Colon (tissue), 2 donors: ENCODE data around the gene SYCP3.
"Not testable (repeated sequence)": the region's sequence is repeated elsewhere in the genome, so short reads cannot be mapped to it uniquely, and the experiment has no call there.

Experiments used
- FAIRE-seq: peaks from 2 replicates; lab custom pipeline; 2012; peaks lifted over from hg19 to GRCh38; lab: Jason Lieb, UNC
- donor health status: control.
- donor health status: control.

SYCP3 gene

DNA sequence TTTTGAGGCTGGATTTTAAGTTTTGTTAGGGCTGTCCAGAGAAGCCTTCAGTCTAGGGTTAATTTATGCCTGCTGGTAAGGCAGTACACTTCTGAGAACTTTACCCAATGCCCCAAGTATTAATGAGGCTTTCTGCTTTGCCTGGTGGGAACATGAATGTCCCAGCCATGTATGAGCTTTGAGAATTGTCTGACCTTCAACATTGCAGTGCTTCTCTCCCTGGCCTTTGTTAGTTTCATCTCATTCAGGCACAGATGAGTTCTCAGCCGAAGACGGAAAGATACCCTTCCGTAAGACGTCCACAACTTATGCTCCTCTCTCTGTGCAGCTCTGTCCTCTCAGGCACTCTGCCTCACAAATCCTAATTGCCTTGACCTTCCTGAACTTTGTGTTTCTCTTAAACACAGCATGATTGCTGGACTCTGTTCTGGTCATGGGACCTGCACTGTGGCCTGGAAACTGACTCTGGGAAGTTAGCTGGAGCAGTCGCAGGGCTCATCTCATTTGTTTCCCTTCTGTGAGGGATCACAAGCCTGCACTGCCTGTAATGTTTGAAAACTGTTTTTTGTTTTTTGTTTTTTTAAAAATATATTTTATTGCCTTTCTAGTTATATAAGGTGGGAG, 26.1 kb downstream of the SYCP3 start:
- no peak for FAIRE-seq

DNA sequence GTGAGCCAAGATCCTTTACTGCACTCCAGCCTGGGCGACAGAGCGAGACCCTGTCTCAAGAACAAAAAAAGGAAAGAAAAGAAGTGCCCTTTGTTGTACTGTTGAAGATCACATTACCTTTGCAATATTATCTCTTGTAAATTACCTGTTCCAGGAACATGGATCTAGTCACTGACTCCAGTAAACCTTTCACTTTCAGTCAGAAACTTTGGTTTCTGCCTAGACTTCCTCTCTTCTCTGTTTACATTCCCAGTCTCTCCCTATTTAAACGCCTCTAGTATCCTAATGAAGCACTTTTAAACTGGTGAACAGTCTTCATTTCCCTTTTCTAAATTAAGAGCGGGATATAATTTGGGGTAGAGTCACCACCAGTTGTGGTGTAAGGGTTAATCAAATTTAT, 29.0 kb downstream of the SYCP3 start:
- no peak for FAIRE-seq

DNA sequence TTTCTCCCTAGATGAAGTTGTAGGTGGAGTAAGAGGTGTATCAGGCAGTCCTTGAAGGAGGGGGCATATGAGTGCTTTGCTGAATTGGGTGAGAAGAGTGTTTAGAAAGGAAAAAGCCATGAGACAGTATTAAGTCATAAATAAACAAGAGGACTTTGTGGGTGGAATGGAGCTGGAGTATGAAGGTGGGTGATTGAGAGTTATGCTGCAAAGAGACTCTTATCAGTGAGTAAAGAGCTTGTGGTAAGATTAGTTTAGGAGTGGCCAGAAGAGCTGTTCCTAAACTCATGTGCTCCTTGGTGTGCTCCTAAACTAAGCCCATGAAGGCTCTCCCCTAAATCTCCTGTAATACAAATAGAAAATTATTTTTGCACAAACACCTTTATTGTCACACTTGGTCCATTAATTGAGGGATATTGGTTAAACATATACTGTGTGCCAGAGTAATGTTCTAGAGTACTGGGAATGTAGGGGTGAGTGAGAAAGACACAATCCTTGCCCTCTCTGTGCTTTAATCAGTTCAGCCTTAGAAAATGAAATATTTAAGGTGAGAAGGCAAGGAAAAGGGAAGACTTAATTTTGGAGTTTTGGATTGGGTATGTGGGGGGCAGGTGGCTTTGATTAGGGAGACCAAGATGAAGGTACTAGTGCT, 32.0 kb downstream of the SYCP3 start:
- FAIRE-seq: no peak

DNA sequence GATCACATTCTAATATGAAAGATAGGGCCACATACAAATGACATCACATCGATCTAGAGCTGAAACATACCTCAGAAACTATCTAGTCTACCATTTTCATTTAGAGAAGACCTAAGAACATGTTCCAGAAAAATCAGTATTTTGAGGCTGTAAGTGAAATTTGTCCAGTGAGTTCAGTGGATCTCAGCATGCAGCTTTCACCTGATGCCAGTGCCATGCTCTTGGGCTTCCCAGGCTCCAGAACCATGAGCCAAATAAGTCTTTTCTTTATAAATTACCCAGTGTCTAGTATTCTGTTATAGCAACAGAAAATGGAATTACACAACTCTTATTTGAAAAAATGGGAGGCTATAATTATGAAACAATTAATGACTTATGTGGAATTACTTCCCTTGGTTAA, 32.9 kb downstream of the SYCP3 start:
- FAIRE-seq: no peak

DNA sequence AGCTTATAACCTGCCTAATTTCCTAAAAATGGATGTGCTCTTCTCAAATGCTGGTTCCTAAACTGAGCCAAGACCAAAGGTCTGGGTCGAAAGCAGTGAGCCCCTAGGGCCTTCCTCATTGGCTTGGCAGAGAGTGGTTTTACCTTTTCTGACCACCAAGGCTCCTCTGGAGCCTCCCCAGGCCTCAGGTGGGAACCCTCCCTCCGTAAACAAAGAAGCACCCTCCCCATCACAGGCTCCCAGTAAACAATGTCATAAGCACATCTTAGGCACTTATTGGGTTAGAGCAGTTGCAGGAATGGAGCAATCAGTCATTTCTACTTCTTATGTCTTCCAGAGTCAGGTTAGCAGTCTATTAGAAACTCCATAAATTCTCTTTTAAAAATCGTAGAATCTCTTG, 35.8 kb downstream of the SYCP3 start:
- FAIRE-seq: no peak

DNA sequence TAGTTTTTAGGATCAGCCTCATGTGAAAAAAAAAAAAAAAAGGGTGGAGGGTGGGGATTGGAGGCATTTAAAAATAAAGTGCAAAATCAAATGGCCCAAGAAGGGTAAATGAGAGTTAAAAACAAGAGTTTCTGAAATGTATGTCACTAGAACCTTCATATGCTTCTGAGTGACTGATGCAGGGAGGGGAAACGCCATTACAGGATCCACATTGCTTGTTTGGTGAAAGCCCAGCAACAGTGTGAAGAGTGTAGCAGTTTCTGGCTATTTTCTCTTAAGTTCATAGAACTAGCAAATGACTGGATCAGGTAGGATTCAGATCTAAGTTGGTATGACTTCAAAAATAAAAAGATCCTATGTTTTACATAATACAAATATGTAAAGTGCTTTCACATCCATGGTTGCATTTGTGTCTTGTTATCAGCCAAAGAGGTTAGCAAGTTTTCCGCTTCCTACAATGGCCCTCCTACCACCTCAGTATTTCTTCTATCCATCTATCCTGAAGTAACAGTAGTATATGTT, 38.9 kb downstream of the SYCP3 start:
- FAIRE-seq: no peak

DNA sequence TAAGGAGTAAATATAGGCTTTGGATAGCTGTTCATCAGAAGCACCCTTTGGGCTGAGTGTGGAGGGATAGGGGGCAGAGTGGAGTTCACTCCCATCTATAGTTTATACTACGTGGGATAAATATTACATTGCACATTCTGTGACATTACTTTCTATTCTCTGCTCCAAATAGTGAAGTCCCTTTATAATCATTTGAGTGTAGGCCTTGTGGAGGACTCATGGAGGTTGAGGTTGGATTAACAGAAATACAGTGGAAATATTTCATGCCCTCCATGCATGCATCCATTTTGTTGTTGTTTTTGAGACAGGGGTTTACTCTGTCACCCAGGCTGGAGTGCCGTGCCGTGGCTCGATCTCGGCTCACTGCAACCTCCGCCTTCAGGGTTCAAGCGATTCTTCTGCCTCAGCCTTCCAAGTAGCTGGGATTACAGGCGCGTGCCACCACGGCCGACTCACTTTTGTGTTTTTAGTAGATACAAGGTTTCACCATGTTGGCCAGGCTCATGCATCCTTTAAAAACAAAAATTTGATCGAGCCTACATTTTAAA, 40.4 kb downstream of the SYCP3 start:
- no peak for FAIRE-seq

DNA sequence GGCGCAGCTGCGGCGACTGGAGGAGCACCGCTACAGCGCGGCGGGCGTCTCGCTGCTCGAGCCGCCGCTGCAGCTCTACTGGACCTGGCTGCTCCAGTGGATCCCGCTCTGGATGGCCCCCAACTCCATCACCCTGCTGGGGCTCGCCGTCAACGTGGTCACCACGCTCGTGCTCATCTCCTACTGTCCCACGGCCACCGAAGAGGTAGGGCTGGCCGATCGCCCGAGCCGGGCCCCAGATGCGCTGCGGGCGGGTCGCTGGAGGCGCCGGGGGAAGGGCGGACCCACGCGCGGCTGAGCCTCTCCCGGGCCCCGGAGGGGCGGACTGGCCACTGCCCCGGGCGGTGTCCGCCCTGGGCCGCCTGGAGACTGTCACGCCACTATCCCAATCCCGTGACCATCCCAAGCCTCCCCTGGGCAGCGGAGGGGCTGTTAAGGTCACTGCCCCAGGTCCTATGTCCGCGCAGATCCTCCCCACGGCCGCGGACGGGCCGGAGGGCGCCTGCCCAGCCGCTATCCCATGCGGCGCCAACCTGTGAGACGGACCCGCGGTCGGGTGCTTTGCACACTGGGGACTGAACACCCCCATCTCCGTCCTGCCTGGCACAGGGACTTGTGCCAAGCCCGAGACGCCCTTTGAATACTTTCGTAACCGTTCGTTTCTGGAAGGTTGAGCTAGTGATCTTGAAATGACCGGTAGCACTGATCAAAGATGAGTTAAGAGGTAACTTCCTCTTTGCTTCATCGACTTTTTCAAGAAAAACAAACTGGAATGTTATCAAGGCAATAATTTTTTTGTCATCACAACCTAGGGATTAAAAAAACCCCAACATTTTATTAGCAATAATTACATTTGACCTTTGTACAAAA, 41.1 kb downstream of the SYCP3 start:
- no peak for FAIRE-seq

DNA sequence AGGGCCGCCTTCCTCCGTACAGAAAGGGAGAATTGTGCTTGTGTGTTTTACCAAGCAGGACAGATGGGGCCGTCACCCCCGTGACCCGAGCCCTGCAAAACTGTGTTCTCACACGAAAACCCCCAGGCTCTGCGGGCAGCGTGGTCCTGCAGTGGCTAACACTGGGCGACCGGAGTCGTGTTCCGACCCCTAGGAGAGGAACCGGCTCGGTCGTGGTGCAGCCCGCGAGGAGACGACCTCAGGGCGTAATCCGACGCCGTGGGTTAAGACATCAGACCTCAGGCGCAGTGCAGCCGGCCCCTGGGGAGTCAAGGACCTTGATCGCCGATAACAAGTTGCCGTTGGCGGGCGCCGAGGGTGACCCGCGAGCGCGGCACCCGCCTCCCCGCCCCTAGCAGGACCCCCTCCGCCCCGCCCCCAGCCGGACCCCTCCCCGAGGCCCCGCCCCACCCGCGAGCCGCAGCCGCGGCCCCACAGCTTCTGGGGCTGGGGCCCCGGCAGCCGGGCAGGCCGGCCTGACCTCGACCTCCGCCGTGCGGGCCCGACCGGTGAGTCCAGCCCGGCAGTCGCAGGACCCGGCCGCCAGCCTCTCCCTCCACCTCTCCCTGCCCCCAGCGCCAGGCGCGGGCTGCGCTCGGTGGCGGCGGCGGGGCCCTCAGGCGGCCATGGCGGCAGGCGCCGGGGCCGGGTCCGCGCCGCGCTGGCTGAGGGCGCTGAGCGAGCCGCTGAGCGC, 41.9 kb downstream of the SYCP3 start, which contains the start of gene CHPT1:
Gene CHPT1, plus strand, starts transcription at position 444 of the 733 bp plus-strand sequence. Its CDS starts 222 bp downstream, at position 666.
- FAIRE-seq: no peak

DNA sequence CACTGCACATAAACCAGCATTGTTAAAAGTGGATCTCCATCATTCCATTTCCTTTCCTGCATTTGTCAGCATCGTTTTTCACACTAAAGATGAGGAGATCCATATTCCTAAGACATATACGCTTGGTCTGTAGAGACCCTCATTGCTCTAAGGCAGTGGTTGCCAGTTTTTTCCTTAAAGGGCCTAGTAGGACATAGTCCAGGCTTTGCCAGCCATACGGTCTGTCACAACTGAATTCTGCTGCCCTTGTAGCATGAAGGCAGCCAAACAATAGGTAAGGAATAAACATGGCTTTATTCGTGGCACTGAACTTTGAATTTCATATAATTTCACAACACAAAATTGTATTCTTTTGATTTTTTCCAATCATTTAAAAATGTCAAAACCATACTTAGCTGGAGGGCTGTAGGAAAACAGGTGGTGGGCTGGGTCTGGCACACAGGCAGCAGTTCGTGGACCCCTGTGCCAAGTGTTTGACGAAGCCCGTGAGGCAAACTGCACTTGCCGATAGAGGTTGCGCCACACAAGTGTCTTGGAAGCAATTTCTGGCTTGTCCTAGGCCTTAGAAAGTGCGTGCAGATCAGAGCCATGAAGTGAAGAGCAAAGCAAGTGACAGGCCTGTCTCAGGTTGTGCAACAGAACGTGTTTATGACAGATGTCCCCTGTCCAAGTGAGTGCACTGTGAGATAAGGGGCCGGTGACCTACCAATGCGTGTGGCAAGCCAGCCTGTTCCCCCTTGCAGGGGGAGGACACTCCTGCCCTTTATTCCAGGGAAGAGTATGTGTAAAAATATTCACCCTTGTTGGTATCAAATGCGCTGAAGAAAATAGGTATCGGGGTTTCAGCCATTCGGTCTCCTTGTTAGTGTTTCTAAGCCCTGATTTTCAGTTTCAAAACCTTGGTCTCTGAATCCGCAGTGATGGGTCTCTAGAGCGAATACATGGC, 42.7 kb downstream of the SYCP3 start:
- no peak for FAIRE-seq

DNA sequence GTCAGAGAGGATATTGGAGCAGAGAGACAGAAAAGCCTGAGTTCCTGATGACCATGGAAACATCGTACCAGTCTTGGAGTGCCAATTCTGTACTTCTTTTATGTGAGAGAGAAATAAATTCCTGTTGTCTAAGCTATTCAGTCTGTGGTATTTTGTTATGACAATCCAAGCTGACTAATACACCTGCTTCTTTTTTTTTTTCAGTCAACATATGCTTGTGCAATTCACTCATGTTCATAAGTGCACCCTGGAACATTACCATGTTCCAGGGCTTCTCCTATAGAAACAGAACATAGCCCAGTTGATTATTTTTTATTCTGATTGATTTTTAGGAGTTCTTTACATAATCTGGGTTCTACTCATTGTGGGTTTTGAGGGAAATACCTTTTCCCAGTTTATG, 43.6 kb downstream of the SYCP3 start:
- no peak for FAIRE-seq

DNA sequence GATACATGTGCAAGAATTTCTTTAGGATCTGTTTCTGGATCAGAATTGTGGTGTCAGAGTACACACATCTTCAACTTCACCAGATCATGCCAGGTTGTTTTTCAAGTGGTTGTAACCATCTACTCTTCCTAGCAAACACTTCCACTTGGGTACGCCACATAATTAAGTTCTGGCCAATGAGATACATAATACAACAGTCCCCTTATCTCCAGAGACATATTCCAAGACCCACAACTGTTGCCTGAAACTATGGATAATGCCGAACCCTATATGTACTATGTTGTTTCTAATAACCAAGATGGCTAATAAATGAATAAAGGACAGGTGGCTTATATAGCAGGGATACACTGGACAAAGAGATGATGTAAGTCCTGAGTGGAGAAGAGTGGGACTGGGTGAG, 44.3 kb downstream of the SYCP3 start:
- no peak for FAIRE-seq

DNA sequence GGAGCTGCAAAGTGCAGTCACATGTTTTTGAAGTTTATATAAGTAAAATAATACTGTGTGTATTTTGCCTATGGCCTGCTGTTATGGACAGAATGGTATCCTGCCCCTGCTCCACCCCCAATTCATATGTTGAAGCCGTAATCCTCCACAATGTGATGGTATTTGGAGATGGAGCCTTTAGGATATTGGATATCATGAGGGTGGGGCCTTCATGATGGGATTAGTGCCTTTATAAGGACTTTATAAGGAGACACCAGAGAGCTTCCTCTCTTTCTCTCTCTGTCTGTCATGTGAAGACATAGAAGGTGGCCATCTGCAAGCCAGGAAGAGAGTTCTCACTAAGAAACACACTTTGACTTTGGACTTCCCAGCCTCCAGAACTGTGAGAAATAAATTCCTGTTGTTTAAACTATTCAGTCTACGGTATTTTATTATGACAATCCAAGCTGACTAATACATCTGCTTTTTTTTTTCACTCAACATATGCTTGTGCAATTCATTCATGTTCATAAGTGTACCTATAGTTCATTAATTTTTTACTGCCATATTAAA, 44.9 kb downstream of the SYCP3 start:
- FAIRE-seq: no peak

DNA sequence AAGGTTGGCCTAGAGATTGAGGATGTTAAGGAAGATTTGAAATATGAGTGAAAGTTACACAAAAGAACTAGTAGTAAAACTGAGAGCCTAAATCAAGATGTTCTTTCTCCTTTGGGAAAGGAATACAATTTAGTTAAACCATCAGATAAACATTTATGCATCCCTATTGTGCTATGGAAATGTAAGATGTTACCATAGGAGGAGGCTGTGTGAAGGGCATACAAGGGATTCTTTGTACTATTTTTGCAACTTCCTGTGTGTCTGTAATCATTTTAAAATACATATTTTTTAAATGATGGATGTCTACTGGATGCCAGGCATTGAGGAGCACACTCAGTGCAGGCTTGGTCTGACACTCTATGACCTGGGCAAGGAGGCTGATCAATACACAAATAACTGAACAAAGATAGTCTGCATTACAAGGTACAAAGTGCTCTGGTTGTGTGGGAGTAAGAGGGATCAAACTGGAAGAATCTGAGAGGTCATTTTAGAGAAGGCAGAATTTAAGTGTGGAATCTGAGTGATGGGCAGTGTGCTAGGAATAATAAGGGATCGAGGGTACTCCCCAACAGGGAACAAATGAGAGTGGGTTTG, 47.7 kb downstream of the SYCP3 start:
- FAIRE-seq: no peak

DNA sequence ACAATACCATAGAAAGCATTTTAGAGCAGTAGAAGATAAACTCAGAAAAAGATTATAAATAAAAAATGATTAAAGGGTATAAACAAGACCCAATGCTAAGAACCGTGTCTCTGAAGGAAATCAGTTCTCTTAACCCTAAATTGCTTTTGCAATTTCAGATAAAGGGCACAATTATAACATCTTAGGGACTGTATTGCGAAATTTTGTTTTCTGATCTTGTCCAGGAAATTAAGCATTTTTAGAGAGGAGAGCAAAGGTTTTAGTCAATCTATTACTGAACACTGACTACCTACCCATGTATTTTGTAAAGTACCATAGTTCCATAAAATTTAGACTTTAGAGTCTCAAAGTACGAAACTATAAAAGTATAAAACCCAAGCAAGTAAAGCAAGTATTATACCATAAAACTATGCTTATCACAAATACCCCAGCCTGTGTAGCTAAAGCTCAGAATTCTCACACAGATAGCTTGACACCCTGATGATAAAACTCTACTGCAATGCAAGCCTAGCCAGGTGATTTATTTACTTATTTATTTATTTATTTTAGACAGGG, 48.6 kb downstream of the SYCP3 start:
- FAIRE-seq: no peak

DNA sequence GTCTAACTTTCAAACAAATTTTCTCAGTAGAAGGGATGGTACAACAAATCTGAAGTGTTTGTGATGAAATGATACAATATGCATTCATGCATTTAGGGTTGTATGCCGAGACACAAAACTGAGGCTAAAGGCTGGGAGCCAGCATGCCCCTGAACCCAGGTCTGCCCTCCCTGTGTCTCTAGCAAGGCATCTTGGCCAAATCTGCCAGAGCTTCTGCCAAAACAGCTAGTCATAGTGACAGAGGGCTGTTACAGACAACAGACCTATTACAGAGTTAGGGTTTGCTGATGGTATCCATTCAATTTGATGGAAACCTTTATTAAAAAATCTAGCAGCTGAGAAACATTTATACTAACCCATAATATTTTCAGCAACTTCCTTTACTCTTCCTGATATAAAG, 53.1 kb downstream of the SYCP3 start:
- no peak for FAIRE-seq

DNA sequence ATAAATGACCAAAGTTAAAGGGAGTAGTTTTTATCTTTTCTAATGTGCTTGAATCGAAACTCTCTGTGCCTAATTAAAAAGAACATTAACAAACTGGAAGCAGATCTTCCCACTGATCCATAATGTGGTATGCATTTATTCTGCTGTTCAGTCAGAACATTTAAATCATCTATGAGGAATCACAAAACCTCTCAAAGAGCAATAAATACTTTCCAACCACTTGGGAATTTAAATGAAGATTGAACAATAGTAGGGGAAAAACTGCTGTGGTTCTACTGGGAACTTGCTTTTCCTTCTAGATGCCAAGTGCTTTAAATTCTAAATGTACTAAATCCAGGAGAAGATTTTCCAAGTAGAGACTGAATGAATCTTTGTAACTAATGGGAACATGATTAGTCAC, 54.2 kb downstream of the SYCP3 start:
- FAIRE-seq: no peak

DNA sequence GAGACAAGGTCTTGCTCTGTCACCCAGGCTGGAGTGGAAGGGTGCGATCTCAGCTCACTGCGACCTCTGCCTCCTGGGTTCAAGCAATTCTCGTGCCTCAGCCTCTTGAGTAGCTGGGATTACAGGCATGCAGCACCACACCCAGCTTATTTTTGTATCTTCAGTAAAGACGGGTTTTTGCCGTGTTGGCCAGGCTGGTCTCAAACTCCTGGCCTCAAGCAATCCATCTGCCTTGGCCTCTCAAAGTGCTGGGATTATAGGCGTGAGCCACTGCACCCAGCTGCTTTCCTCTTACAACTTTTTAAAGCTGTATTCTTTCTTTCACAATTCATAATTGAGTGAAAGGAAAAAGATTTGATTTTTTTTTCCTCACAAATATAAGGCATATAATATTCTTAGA, 57.6 kb downstream of the SYCP3 start:
- FAIRE-seq: not testable (repeated sequence)

DNA sequence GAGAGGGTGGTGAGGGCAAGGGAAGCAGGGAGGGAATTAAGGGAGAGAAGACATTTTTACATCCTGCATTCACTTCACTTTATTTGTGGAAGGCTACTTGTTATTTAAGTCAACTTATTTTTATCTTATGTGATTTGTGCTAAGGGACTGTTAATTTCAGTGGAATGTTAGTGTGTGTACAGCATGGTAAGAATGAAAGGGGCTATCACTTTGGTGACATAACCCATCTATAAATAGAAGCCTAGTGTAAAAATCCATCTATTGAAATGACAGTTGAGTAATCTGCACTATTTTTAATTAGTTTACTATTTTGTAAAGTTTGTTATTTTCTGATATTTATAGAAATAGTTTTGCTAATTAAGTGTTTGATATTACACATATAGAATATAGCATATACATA, 58.6 kb downstream of the SYCP3 start:
- FAIRE-seq: no peak

DNA sequence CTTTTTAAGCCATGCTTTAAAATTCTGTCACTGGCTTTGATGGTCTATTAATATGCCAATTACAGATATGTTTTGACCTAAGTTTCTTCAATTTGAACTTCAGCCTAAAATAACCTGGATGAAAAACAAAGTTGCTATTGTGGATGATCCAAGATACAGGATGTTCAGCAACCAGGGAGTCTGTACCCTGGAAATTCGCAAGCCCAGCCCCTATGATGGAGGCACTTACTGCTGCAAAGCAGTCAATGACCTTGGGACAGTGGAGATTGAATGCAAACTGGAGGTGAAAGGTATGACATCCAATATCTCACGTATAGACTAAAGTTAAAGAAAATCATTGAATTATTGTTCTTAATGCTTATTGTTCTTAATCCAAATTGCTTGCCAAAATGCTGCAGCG, 59.0 kb downstream of the SYCP3 start:
- no peak for FAIRE-seq
